Neural cell (in vitro differentiated cells): ENCODE data around the gene CSTF1. TPM values are rescaled to one million over a fixed set of nuclear protein-coding genes. Genes with fewer than 3 reads are reported as not detected.

Experiments used
- H2AFZ ChIP-seq: fragments of 200-600, 300-800 bp; sonication (generic), shearing (Covaris generic); 2 replicates; pipeline ENCODE4 v1.6.0; 2014; ENCODE audit warnings: low read depth, mild to moderate bottlenecking, antibody characterized with exemption, low read length, moderate library complexity
- H3F3A ChIP-seq: fragments of 200-600 bp; shearing (Covaris generic); 2 replicates; pipeline ENCODE4 v1.6.1; 2016; ENCODE audit warnings: mild to moderate bottlenecking, moderate library complexity, mixed read lengths, antibody characterized with exemption, low read length; ENCODE audit not compliant: insufficient read depth, poor library complexity, severe bottlenecking
- H3K27ac ChIP-seq: fragments of 200-600, 300-800 bp; sonication (generic), shearing (Covaris generic); 2 replicates; pipeline ENCODE4 v1.5.1; 2014; ENCODE audit warnings: mild to moderate bottlenecking, low read length, moderate library complexity
- H3K27me3 ChIP-seq: fragments of 300-800, 200-600 bp; sonication (generic), shearing (Covaris generic); 2 replicates; pipeline ENCODE4 v1.6.0; 2014; ENCODE audit warnings: mild to moderate bottlenecking, low read depth, low read length, moderate library complexity; ENCODE audit not compliant: insufficient read depth
- H3K36me3 ChIP-seq: fragments of 300-800, 200-600 bp; sonication (generic), shearing (Covaris generic); 2 replicates; pipeline ENCODE4 v1.5.1; 2014; ENCODE audit warnings: mild to moderate bottlenecking, antibody characterized with exemption, low read length, moderate library complexity; ENCODE audit not compliant: insufficient read depth
- H3K4me2 ChIP-seq: fragments of 300-800, 200-600 bp; sonication (generic), shearing (Covaris generic); 2 replicates; pipeline ENCODE4 v1.6.0; 2014; ENCODE audit warnings: mild to moderate bottlenecking, low read length
- H3K4me3 ChIP-seq: fragments of 300-800, 200-600 bp; sonication (generic), shearing (Covaris generic); 2 replicates; pipeline ENCODE4 v1.5.1; 2014; ENCODE audit warnings: mild to moderate bottlenecking, low read length, moderate library complexity
- H3K79me2 ChIP-seq: fragments of 200-600 bp; shearing (Covaris generic); replicated peaks from 2 replicates; pipeline ENCODE4 v1.6.0; 2014; ENCODE audit warnings: mild to moderate bottlenecking, low read length, moderate library complexity; ENCODE audit not compliant: insufficient read depth
- H3K9ac ChIP-seq: fragments of 300-800, 200-600 bp; sonication (generic), shearing (Covaris generic); 2 replicates; pipeline ENCODE4 v1.6.1; 2016; ENCODE audit warnings: mild to moderate bottlenecking, low read length, mixed read lengths
- H3K9me2 ChIP-seq: fragments of 200-600 bp; shearing (Covaris generic); 2 replicates; pipeline ENCODE4 v1.6.1; 2016; ENCODE audit warnings: mild to moderate bottlenecking, low read length, mixed read lengths; ENCODE audit not compliant: insufficient read depth
- H3K9me3 ChIP-seq: fragments of 200-600, 300-800 bp; sonication (generic), shearing (Covaris generic); 2 replicates; pipeline ENCODE4 v1.6.1; 2016; ENCODE audit warnings: mild to moderate bottlenecking, mixed run types, low read length, moderate library complexity, mixed read lengths
- H4K20me1 ChIP-seq: fragments of 200-600 bp; shearing (Covaris generic); 2 replicates; pipeline ENCODE4 v1.6.1; 2016; ENCODE audit warnings: mild to moderate bottlenecking, mixed run types; ENCODE audit not compliant: insufficient read depth
- CTCF ChIP-seq: fragments of 450-650 bp; IDR thresholded peaks from 2 replicates; pipeline ENCODE4 v1.5.1; 2014; ENCODE audit warnings: antibody characterized with exemption, mild to moderate bottlenecking, moderate library complexity; ENCODE audit not compliant: poor library complexity, severe bottlenecking
- EP300 ChIP-seq: fragments of 450-650 bp; conservative IDR thresholded peaks from 2 replicates; pipeline ENCODE4 v1.6.1; 2014; ENCODE audit warnings: antibody characterized with exemption, mild to moderate bottlenecking, moderate library complexity; ENCODE audit not compliant: poor library complexity, severe bottlenecking
- EZH2 ChIP-seq: fragments of 200-600, 300-800 bp; shearing (Covaris generic), sonication (generic); IDR thresholded peaks from 2 replicates; pipeline ENCODE4 v1.6.1; 2014; ENCODE audit warnings: antibody characterized with exemption, low read length, borderline replicate concordance, mild to moderate bottlenecking; ENCODE audit not compliant: insufficient read depth, poor library complexity, severe bottlenecking
- MXI1 ChIP-seq: fragments of 450-650 bp; conservative IDR thresholded peaks from 2 replicates; pipeline ENCODE4 v1.6.1; 2014; ENCODE audit warnings: antibody characterized with exemption, mild to moderate bottlenecking; ENCODE audit not compliant: poor library complexity, severe bottlenecking
- POLR2AphosphoS5 ChIP-seq: IDR thresholded peaks from 2 replicates; pipeline ENCODE4 v1.6.1; 2012
- RAD21 ChIP-seq: fragments of 450-650 bp; conservative IDR thresholded peaks from 2 replicates; pipeline ENCODE4 v1.6.1; 2014; ENCODE audit warnings: antibody characterized with exemption, mild to moderate bottlenecking, moderate library complexity
- REST ChIP-seq: IDR thresholded peaks from 2 replicates; pipeline ENCODE4 v1.6.1; 2012; ENCODE audit warnings: borderline replicate concordance
- SMC3 ChIP-seq: fragments of 450-650 bp; conservative IDR thresholded peaks from 2 replicates; pipeline ENCODE4 v1.6.1; 2014; ENCODE audit warnings: antibody characterized with exemption, mild to moderate bottlenecking, moderate library complexity; ENCODE audit not compliant: poor library complexity
- TAF1 ChIP-seq: IDR thresholded peaks from 2 replicates; pipeline ENCODE4 v1.6.1; 2012; ENCODE audit warnings: low read depth
- polyA plus RNA-seq: library from polyadenylated mRNA; depleted of rRNA; stranded (reverse); fragments of >200 nt; gene quantifications from 2 replicates; pipeline ENCODE4 v1.2.3, GENCODE V29; 2014

Gene CSTF1
- polyA plus RNA-seq, 1 donor from 2014 or later, result 24.0 TPM

- no peaks in the 10 kb centered on the region for H3F3A ChIP-seq
- H3K27me3 ChIP-seq, result no peaks in the 10 kb centered on the region
- H3K27ac ChIP-seq, result no peak overlapping the region
- H3K4me3 ChIP-seq, result no peak overlapping the region
- no peak for TF ChIP-seq EP300
- no peak for TF ChIP-seq EZH2
- H2AFZ ChIP-seq, result no peak overlapping the region
- no peaks in the 10 kb centered on the region for H3K79me2 ChIP-seq
- H3K9ac ChIP-seq, result no peak overlapping the region
- no peaks in the 10 kb centered on the region for H3K9me2 ChIP-seq
- no peaks in the 10 kb centered on the region for H3K9me3 ChIP-seq
- H3K4me2 ChIP-seq, result no peak overlapping the region
- no peaks in the 10 kb centered on the region for H3K36me3 ChIP-seq
- no peaks in the 10 kb centered on the region for H4K20me1 ChIP-seq
Measured at GRCh38 chr20:56449459-56449858, 57.0 kb downstream of the CSTF1 start.

- H3K36me3 ChIP-seq, result no peaks in the 10 kb centered on the region
- H3K9me2 ChIP-seq, result no peaks in the 10 kb centered on the region
- no peak overlapping the region for H3K4me3 ChIP-seq
- no peak overlapping the region for H3K27ac ChIP-seq
- no peak overlapping the region for H2AFZ ChIP-seq
- no peaks in the 10 kb centered on the region for H3K27me3 ChIP-seq
- H3K9me3 ChIP-seq, result no peaks in the 10 kb centered on the region
- TF ChIP-seq EP300 (no peak), EZH2 (no peak), CTCF (no peak)
- no peaks in the 10 kb centered on the region for H4K20me1 ChIP-seq
- H3F3A ChIP-seq, result no peaks in the 10 kb centered on the region
- H3K79me2 ChIP-seq, result no peaks in the 10 kb centered on the region
- H3K4me2 ChIP-seq, result no peak overlapping the region
- H3K9ac ChIP-seq, result no peak overlapping the region
Measured at GRCh38 chr20:56451056-56451765, 58.8 kb downstream of the CSTF1 start.

- no peaks in the 10 kb centered on the region for H3F3A ChIP-seq
- no peaks in the 10 kb centered on the region for H3K9me3 ChIP-seq
- H3K36me3 ChIP-seq, result no peaks in the 10 kb centered on the region
- no peaks in the 10 kb centered on the region for H3K27me3 ChIP-seq
- no peak overlapping the region for H3K4me2 ChIP-seq
- H3K79me2 ChIP-seq, result no peaks in the 10 kb centered on the region
- no peak overlapping the region for H3K27ac ChIP-seq
- TF ChIP-seq EP300 (no peak), RAD21 (no peak), EZH2 (no peak), POLR2AphosphoS5 (no peak), REST (no peak), TAF1 (no peak), CTCF (no peak), SMC3 (no peak), MXI1 (no peak)
- H2AFZ ChIP-seq, result no peak overlapping the region
- no peak overlapping the region for H3K9ac ChIP-seq
- no peaks in the 10 kb centered on the region for H3K9me2 ChIP-seq
- H3K4me3 ChIP-seq, result no peak overlapping the region
- no peaks in the 10 kb centered on the region for H4K20me1 ChIP-seq
Measured at GRCh38 chr20:56453352-56453751, 60.9 kb downstream of the CSTF1 start.
